SU-DHL-6 (cell line): ENCODE data around the gene PHLDA2.

Source experiments
- CTCF ChIP-seq: fragments of 200-600 bp; sonication (generic); IDR thresholded peaks from one replicate; pipeline ENCODE4 v1.5.1; 2017; ENCODE audit warnings: antibody characterized with exemption, mild to moderate bottlenecking, low read length, moderate library complexity; ENCODE audit not compliant: insufficient read depth, poor library complexity, severe bottlenecking
- EZH2phosphoT487 ChIP-seq: fragments of 200-600 bp; sonication (generic), shearing (Covaris generic); conservative IDR thresholded peaks from 2 replicates; pipeline ENCODE4 v1.6.1; 2018; ENCODE audit warnings: mild to moderate bottlenecking, antibody characterized with exemption, low read length, moderate library complexity, mixed read lengths

DNA sequence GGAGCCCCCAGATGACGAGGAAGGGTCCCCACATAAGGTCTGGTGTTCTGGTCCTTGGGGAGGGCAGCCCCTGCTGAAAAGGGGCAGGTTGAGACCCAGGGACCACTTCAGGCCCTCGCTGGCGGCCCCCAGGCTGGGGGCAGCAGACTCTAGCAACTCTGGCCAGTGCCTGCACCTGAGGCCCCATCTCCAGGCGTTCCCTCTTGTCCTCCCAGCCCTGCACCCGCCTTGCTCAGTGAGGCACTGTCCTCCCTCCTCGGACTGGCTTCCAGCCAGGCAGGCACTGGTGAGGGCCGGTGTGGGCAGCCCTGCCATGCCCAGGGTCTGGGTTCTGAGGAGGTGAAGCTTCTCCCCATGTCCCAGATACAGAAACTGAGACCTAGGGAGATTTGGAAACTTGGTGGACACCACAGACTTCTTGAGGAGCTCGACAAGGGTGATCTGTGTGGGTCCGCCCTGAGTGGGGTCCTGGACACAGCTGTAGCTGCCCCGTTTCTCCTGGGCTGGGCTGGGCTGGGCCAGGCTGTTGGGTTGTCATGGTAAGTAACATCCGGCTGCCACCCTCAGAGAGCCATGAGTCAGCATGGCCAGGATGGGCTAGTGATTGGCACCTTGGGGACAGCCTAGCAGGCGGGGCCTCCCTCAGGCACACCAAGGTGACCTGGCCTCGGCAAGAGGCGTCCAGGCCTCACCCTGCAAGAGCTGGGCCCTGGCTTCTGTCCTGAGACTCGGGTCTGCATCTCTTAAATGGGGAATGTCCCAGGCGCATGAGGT, 11.1 kb upstream of the PHLDA2 start:
- TF ChIP-seq CTCF: no peak
- TF ChIP-seq EZH2phosphoT487: no peak
